HepG2 (cell line): ENCODE measurements around the gene S100A11. TPM values are rescaled to one million over a fixed set of nuclear protein-coding genes. Genes with fewer than 3 reads are reported as not detected.

Experiments used
- ATAC-seq: fragments of 200-7000 bp; cut with Tn5 transposase; 3 replicates; pipeline ENCODE4 v1.9.1; 2020; ENCODE audit warnings: mild to moderate bottlenecking, moderate library complexity
- BruUV-seq: library from RNA; stranded (reverse); fragments of 400-500 nt; replicated peaks from 2 replicates; lab custom pipeline; 2021; lab: Mats Ljungman, UMichigan
- CTCF ChIA-PET: fragments of 300-600 bp; formaldehyde crosslinking; extraction: SDS; loops from one replicate; lab custom pipeline; 2021; ENCODE audit warnings: low total read pairs, inconsistent platforms, low intra/inter-chr PET ratio; lab: Yijun Ruan, JAX
- POLR2A ChIA-PET: fragments of 350-600 bp; sonication (Branson Sonifier 250); formaldehyde crosslinking; loops from one replicate; lab custom pipeline; 2020; ENCODE audit warnings: antibody characterized with exemption, inconsistent platforms; lab: Yijun Ruan, JAX
- DNase-seq: peaks from one replicate; pipeline ENCODE4 v3.0.0-alpha.2; 2015; ENCODE audit warnings: low spot score
- FAIRE-seq: peaks from 3 replicates; lab custom pipeline; 2011; peaks lifted over from hg19 to GRCh38; lab: Jason Lieb, UNC
- H2AFZ ChIP-seq: one replicate; pipeline ENCODE4 v1.6.1; 2011; ENCODE audit warnings: low read length, inconsistent platforms
- H3K27ac ChIP-seq: fragments of 300-600 bp; 3 replicates; pipeline ENCODE4 v1.8.0; 2011; ENCODE audit warnings: mixed run types, mild to moderate bottlenecking, mixed read lengths, low read length, inconsistent platforms; ENCODE audit not compliant: insufficient read depth; ENCODE audit errors: extremely low read length
- H3K27me3 ChIP-seq, 2 experiments: fragments of 200-600 bp in 1 of 2; 2 replicates in 1 of 2; 3 replicates in 1 of 2; pipeline versions ENCODE4 v1.6.0 to v1.8.0; 2011; ENCODE audit warnings: low read length in 2 of 2, mild to moderate bottlenecking in 2 of 2, moderate library complexity in 2 of 2, inconsistent platforms in 1 of 2; ENCODE audit not compliant: insufficient read depth in 2 of 2, control insufficient read depth in 1 of 2
- H3K36me3 ChIP-seq, 2 experiments: fragments of 200-600 bp in 1 of 2; replicated peaks in 1 of 2; 2 replicates in 1 of 2; 3 replicates in 1 of 2; pipeline versions ENCODE4 v1.5.1 to v1.8.0; 2011; ENCODE audit warnings: low read length in 2 of 2, inconsistent platforms in 1 of 2; ENCODE audit not compliant: insufficient read depth in 2 of 2, control insufficient read depth in 1 of 2
- H3K4me1 ChIP-seq: 2 replicates; pipeline ENCODE4 v1.5.1; 2012; ENCODE audit warnings: low read length, inconsistent platforms; ENCODE audit not compliant: insufficient read depth
- H3K4me2 ChIP-seq: 2 replicates; pipeline ENCODE4 v1.6.0; 2011; ENCODE audit warnings: low read depth, low read length, inconsistent platforms
- H3K4me3 ChIP-seq, 3 experiments: fragments of 200-600 bp in 1 of 3; sonication (generic), shearing (Covaris generic) in 1 of 3; replicated peaks in 1 of 3; 2 replicates each; pipeline ENCODE4 v1.5.1; 2011 to 2016; ENCODE audit warnings: low read length in 3 of 3, inconsistent platforms in 2 of 3, low read depth in 2 of 3, mild to moderate bottlenecking in 2 of 3, control low read depth in 1 of 3, mixed read lengths in 1 of 3; ENCODE audit not compliant: insufficient read depth in 1 of 3
- H3K79me2 ChIP-seq: one replicate; pipeline ENCODE4 v1.6.1; 2011; ENCODE audit warnings: low read length, inconsistent platforms; ENCODE audit not compliant: insufficient read depth
- H3K9ac ChIP-seq: 2 replicates; pipeline ENCODE4 v1.6.0; 2011; ENCODE audit warnings: mild to moderate bottlenecking, low read depth, low read length, inconsistent platforms; ENCODE audit not compliant: insufficient read depth
- H3K9me3 ChIP-seq: 2 replicates; pipeline ENCODE4 v1.5.1; 2012; ENCODE audit warnings: mild to moderate bottlenecking, low read length
- H4K20me1 ChIP-seq: 2 replicates; pipeline ENCODE4 v1.6.0; 2011; ENCODE audit warnings: inconsistent platforms, mild to moderate bottlenecking, low read length, moderate library complexity; ENCODE audit not compliant: insufficient read depth
- DNMT1 ChIP-seq: sonication (generic); formaldehyde crosslinking; IDR thresholded peaks from 2 replicates; pipeline ENCODE4 v1.5.1; 2020; ENCODE audit warnings: mild to moderate bottlenecking, missing genetic modification reagents
- HCFC1 ChIP-seq: fragments of 150-350 bp; IDR thresholded peaks from 2 replicates; pipeline ENCODE4 v1.6.1; 2014; ENCODE audit warnings: low read depth, low read length
- HDAC6 ChIP-seq: fragments of 200-600 bp; sonication (generic); IDR thresholded peaks from 2 replicates; pipeline ENCODE4 v1.7.0; 2017; ENCODE audit warnings: mild to moderate bottlenecking, antibody characterized with exemption, low read length, low read depth
- HOXA3 ChIP-seq: sonication (generic); formaldehyde crosslinking; IDR thresholded peaks from 2 replicates; pipeline ENCODE4 v1.5.0; 2020; ENCODE audit warnings: missing genetic modification reagents
- KLF11 ChIP-seq: IDR thresholded peaks from 2 replicates; pipeline ENCODE4 v1.6.1; 2016; ENCODE audit warnings: missing compliant biosample characterization
- KLF13 ChIP-seq: sonication (generic); formaldehyde crosslinking; IDR thresholded peaks from 2 replicates; pipeline ENCODE4 v1.4.0; 2020; ENCODE audit warnings: mild to moderate bottlenecking, missing genetic modification reagents
- MED8 ChIP-seq: sonication (generic); formaldehyde crosslinking; IDR thresholded peaks from 2 replicates; pipeline ENCODE4 v1.8.1; 2023; ENCODE audit warnings: mild to moderate bottlenecking, missing genetic modification reagents; ENCODE audit not compliant: insufficient replicate concordance
- MYPOP ChIP-seq: sonication (generic); formaldehyde crosslinking; IDR thresholded peaks from 2 replicates; pipeline ENCODE4 v1.8.1; 2023; ENCODE audit warnings: mild to moderate bottlenecking, moderate library complexity, missing genetic modification reagents
- PHF20 ChIP-seq: sonication (generic); formaldehyde crosslinking; IDR thresholded peaks from 2 replicates; pipeline ENCODE4 v1.5.0; 2020; ENCODE audit warnings: mild to moderate bottlenecking, missing genetic modification reagents
- SCMH1 ChIP-seq: sonication (generic); formaldehyde crosslinking; IDR thresholded peaks from 2 replicates; pipeline ENCODE4 v1.9.0; 2021; ENCODE audit warnings: missing genetic modification reagents, mild to moderate bottlenecking, borderline replicate concordance
- SNAPC2 ChIP-seq: sonication (generic); formaldehyde crosslinking; IDR thresholded peaks from 2 replicates; pipeline ENCODE4 v1.8.1; 2022; ENCODE audit warnings: mild to moderate bottlenecking, missing genetic modification reagents
- SSRP1 ChIP-seq: IDR thresholded peaks from 2 replicates; pipeline ENCODE4 v1.6.1; 2016; ENCODE audit warnings: control low read depth
- ZFP90 ChIP-seq: sonication (generic); formaldehyde crosslinking; IDR thresholded peaks from 2 replicates; pipeline ENCODE4 v1.8.0; 2022; ENCODE audit warnings: missing genetic modification reagents, mild to moderate bottlenecking, inconsistent platforms, borderline replicate concordance
- ZNF317 ChIP-seq: sonication (generic); formaldehyde crosslinking; IDR thresholded peaks from 2 replicates; pipeline ENCODE4 v1.5.0; 2020; ENCODE audit warnings: mild to moderate bottlenecking, missing genetic modification reagents
- ZNF468 ChIP-seq: sonication (generic); formaldehyde crosslinking; IDR thresholded peaks from 2 replicates; pipeline ENCODE4 v1.8.0; 2022; ENCODE audit warnings: mild to moderate bottlenecking, moderate library complexity, missing genetic modification reagents
- ZNF543 ChIP-seq: sonication (generic); formaldehyde crosslinking; IDR thresholded peaks from 2 replicates; pipeline ENCODE4 v1.4.0; 2020; ENCODE audit warnings: mild to moderate bottlenecking, missing genetic modification reagents
- WGBS: methylation state at CpG from one replicate; pipeline ENCODE4 v1.1.6; 2017; ENCODE audit warnings: low lambda C conversion rate; 5-methylcytosine and 5-hydroxymethylcytosine counted together
- in situ Hi-C: cut with HindIII; loops from 2 replicates; pipeline ENCODE4 v1.10.0; 2017; ENCODE audit warnings: low pct_unique_long_range_greater_than_20kb; ENCODE audit not compliant: extremely low pct_ligation_motif_present
- intact Hi-C: fragments of 100-400 bp; cut with micrococcal nuclease; formaldehyde crosslinking; loops from one replicate; pipeline ENCODE4 v1.10.0; 2022; ENCODE audit not compliant: unreplicated experiment
- polyA plus RNA-seq, 8 experiments: library from polyadenylated mRNA; depleted of rRNA in 3 of 8; stranded (reverse) in 7 of 8; unstranded in 1 of 8; fragments of >200 nt; fragmentation: Illumina TruSeq in 4 of 8; extraction: Trizol in 4 of 8; gene quantifications; 2 replicates each; pipeline versions ENCODE4 v1.2.1 to v1.2.3, GENCODE V29; 2011 to 2016; ENCODE audit warnings: low read depth in 4 of 8, missing spikeins in 1 of 8, mixed read lengths in 1 of 8; ENCODE audit not compliant: insufficient read depth in 1 of 8
- total RNA-seq, 5 experiments: library from RNA; depleted of rRNA; stranded (reverse); fragments of >200 nt; fragmentation: Illumina TruSeq; extraction: Trizol; gene quantifications; 2 replicates each; pipeline ENCODE4 v1.2.3, GENCODE V29; 2016; ENCODE audit warnings: low read depth in 1 of 5
- TF ChIP-seq, protein P1 (sequence below): sonication (generic); formaldehyde crosslinking; IDR thresholded peaks from 2 replicates; pipeline ENCODE4 v1.5.0; 2020; ENCODE audit warnings: mild to moderate bottlenecking, missing genetic modification reagents
- TF ChIP-seq, protein P2 (sequence below): sonication (generic); formaldehyde crosslinking; IDR thresholded peaks from 2 replicates; pipeline ENCODE4 v1.5.0; 2020; ENCODE audit warnings: missing genetic modification reagents
- TF ChIP-seq, protein P3 (sequence below): sonication (generic); formaldehyde crosslinking; IDR thresholded peaks from 2 replicates; pipeline ENCODE4 v1.4.0; 2020; ENCODE audit warnings: missing genetic modification reagents

Gene S100A11
- total and polyA plus RNA-seq, 2 of the 13 experiments (the other 11 are each of a cell fraction or from before 2014, with no cell fraction given): 6.6 to 34.4 TPM

GRCh38 chr1:152002960-152003359, 33.8 kb downstream of the S100A11 start:
- FAIRE-seq: no peak

More at GRCh38 chr1:152002960-152003359, 33.8 kb downstream of the S100A11 start:
- Histone ChIP-seq H3K4me2 (no peak overlapping the region), H3K4me3 (no peak overlapping the region), H3K9me3 (no peaks in the 10 kb centered on the region), H4K20me1 (no peaks in the 10 kb centered on the region), H3K79me2 (no peaks in the 10 kb centered on the region), H3K4me1 (peaks cover 11% of the 10 kb centered on the region), H3K27ac (no peak overlapping the region), H3K36me3 (no peaks in the 10 kb centered on the region), H3K9ac (no peak overlapping the region), H3K27me3 (peaks cover 0 to 5% of the 10 kb centered on the region in 2 experiments; a peak in 2 of 5 replicates), H2AFZ (no peak overlapping the region)
- whole genome bisulfite sequencing: 0% methylated on average over 3 of the region's 3 CpGs
- no peak for ATAC-seq
- POLR2A ChIA-PET: interaction anchor here (2.2 kb wide), 1 partner anchor 94 kb away, joined by 8 read pairs; the partner anchor contains the start of gene THEM4
- BruUV-seq: no TSS peak
- intact Hi-C loops: no loop called here
- in situ Hi-C loops: no loop called here
- CTCF ChIA-PET: interaction anchor here (1.8 to 6.2 kb wide), 3 partner anchors 34 to 114 kb away, joined by 3 to 48 read pairs (median 33); no protein-coding TSS in a partner anchor
- DNase-seq: no peak
- TF ChIP-seq HDAC6: no peak
- TF ChIP-seq ZNF317: no peak
- no peak for TF ChIP-seq HCFC1
- TF ChIP-seq, protein P1, sequence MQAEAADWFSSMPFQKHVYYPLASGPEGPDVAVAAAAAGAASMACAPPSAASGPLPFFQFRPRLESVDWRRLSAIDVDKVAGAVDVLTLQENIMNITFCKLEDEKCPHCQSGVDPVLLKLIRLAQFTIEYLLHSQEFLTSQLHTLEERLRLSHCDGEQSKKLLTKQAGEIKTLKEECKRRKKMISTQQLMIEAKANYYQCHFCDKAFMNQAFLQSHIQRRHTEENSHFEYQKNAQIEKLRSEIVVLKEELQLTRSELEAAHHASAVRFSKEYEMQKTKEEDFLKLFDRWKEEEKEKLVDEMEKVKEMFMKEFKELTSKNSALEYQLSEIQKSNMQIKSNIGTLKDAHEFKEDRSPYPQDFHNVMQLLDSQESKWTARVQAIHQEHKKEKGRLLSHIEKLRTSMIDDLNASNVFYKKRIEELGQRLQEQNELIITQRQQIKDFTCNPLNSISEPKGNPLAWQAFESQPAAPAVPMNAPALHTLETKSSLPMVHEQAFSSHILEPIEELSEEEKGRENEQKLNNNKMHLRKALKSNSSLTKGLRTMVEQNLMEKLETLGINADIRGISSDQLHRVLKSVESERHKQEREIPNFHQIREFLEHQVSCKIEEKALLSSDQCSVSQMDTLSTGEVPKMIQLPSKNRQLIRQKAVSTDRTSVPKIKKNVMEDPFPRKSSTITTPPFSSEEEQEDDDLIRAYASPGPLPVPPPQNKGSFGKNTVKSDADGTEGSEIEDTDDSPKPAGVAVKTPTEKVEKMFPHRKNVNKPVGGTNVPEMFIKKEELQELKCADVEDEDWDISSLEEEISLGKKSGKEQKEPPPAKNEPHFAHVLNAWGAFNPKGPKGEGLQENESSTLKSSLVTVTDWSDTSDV (CRISPR knock-in tag): no peak
- no peak for TF ChIP-seq SCMH1
- no peak for TF ChIP-seq ZNF543 (CRISPR knock-in tag)
- no peak for TF ChIP-seq KLF13 (CRISPR knock-in tag)
- TF ChIP-seq, protein P2, sequence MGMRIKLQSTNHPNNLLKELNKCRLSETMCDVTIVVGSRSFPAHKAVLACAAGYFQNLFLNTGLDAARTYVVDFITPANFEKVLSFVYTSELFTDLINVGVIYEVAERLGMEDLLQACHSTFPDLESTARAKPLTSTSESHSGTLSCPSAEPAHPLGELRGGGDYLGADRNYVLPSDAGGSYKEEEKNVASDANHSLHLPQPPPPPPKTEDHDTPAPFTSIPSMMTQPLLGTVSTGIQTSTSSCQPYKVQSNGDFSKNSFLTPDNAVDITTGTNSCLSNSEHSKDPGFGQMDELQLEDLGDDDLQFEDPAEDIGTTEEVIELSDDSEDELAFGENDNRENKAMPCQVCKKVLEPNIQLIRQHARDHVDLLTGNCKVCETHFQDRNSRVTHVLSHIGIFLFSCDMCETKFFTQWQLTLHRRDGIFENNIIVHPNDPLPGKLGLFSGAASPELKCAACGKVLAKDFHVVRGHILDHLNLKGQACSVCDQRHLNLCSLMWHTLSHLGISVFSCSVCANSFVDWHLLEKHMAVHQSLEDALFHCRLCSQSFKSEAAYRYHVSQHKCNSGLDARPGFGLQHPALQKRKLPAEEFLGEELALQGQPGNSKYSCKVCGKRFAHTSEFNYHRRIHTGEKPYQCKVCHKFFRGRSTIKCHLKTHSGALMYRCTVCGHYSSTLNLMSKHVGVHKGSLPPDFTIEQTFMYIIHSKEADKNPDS (CRISPR knock-in tag): no peak
- no peak for TF ChIP-seq ZNF468 (CRISPR knock-in tag)
- TF ChIP-seq ZFP90 (CRISPR knock-in tag): no peak
- no peak for TF ChIP-seq MED8
- TF ChIP-seq KLF11 (CRISPR knock-in tag): no peak
- TF ChIP-seq SSRP1 (CRISPR knock-in tag): no peak
- no peak for TF ChIP-seq MYPOP (CRISPR knock-in tag)
- no peak for TF ChIP-seq DNMT1 (CRISPR knock-in tag)
- TF ChIP-seq, protein P3, sequence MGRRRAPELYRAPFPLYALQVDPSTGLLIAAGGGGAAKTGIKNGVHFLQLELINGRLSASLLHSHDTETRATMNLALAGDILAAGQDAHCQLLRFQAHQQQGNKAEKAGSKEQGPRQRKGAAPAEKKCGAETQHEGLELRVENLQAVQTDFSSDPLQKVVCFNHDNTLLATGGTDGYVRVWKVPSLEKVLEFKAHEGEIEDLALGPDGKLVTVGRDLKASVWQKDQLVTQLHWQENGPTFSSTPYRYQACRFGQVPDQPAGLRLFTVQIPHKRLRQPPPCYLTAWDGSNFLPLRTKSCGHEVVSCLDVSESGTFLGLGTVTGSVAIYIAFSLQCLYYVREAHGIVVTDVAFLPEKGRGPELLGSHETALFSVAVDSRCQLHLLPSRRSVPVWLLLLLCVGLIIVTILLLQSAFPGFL: no peak
- no peak for TF ChIP-seq PHF20 (CRISPR knock-in tag)
- no peak for TF ChIP-seq HOXA3 (CRISPR knock-in tag)
- TF ChIP-seq SNAPC2: no peak
